GM23248 (cell line): ENCODE measurements around the gene SLC35G6.

Experiments
- EZH2 ChIP-seq: fragments of 200-600 bp; sonication (generic); IDR thresholded peaks from 2 replicates; pipeline ENCODE4 v1.6.1; 2018; ENCODE audit warnings: antibody characterized with exemption, mild to moderate bottlenecking; ENCODE audit not compliant: insufficient read depth, poor library complexity, severe bottlenecking
- EZH2phosphoT487 ChIP-seq: fragments of 200-600 bp; sonication (generic); IDR thresholded peaks from 2 replicates; pipeline ENCODE4 v1.6.1; 2018; ENCODE audit warnings: antibody characterized with exemption, moderate library complexity, mild to moderate bottlenecking, low read depth; ENCODE audit not compliant: insufficient read depth

GRCh38 chr17:7439462-7440112, 41.7 kb upstream of the SLC35G6 start, which contains the start of gene FGF11:
- TF ChIP-seq EZH2 (peak; percentile 86), EZH2phosphoT487 (0 out of 2 replicates have a peak, but pooled peaks have one; percentile 72)
